Measurements from ENCODE around the gene AXIN2.

Gene AXIN2

GRCh38 chr17:65538675-65539529 is 22.5 kb downstream of the AXIN2 start:
- no peak for TF ChIP-seq CTCF (IDR thresholded peaks at IDR 0.05; ENCODE audit: control extremely low read depth, extremely low read depth, low read depth, missing control alignments)
- ChIA-PET POLR2A (no interaction called here), CTCF (interaction anchor here (2.2 kb wide), 2 partner anchors 9 to 18 kb away, joined by 7 to 10 read pairs; no protein-coding TSS in a partner anchor)
- no peak for DNase-seq (ENCODE audit: extremely low spot score)

- CTCF ChIA-PET, result interaction anchor here (2.2 kb wide), 2 partner anchors 8 to 19 kb away, joined by 7 to 10 read pairs; no protein-coding TSS in a partner anchor
- POLR2A ChIA-PET, result no interaction called here
- no peak for TF ChIP-seq CTCF (IDR thresholded peaks at IDR 0.05; ENCODE audit: control extremely low read depth, extremely low read depth, low read depth, missing control alignments)
- no peak for DNase-seq (ENCODE audit: extremely low spot score)
Measured at GRCh38 chr17:65537845-65538674, 23.4 kb downstream of the AXIN2 start.

GRCh38 chr17:65537343-65537844 is 24.1 kb downstream of the AXIN2 start:
- no peak for DNase-seq (ENCODE audit: extremely low spot score)
- TF ChIP-seq CTCF (IDR thresholded peaks at IDR 0.05; ENCODE audit: control extremely low read depth, extremely low read depth, low read depth, missing control alignments), result no peak
- ChIA-PET CTCF (no interaction called here), POLR2A (no interaction called here)

GRCh38 chr17:65536573-65537342 is 24.7 kb downstream of the AXIN2 start:
- ChIA-PET CTCF (no interaction called here), POLR2A (no interaction called here)
- TF ChIP-seq CTCF (IDR thresholded peaks at IDR 0.05; ENCODE audit: control extremely low read depth, extremely low read depth, low read depth, missing control alignments), result no peak
- no peak for DNase-seq (ENCODE audit: extremely low spot score)

GRCh38 chr17:65535777-65536572 is 25.5 kb downstream of the AXIN2 start:
- no peak for DNase-seq (ENCODE audit: extremely low spot score)
- CTCF ChIA-PET, result no interaction called here
- TF ChIP-seq CTCF (IDR thresholded peaks at IDR 0.05; ENCODE audit: control extremely low read depth, extremely low read depth, low read depth, missing control alignments), result no peak
- POLR2A ChIA-PET, result no interaction called here
